DOHH2 (cell line): ENCODE data around the gene KLF4.
A peak's percentile ranks its signal among the peaks of the same experiment; 100 is the strongest.

ENCODE experiments used
- H3F3A ChIP-seq: fragments of 200-600 bp; sonication (generic), shearing (Covaris generic); 2 replicates; pipeline ENCODE4 v1.6.0; 2016; ENCODE audit warnings: antibody characterized with exemption, mild to moderate bottlenecking; ENCODE audit not compliant: control insufficient read depth, insufficient read depth
- H3K27ac ChIP-seq: fragments of 200-600 bp; sonication (generic); 2 replicates; pipeline ENCODE4 v1.5.1; 2014; ENCODE audit warnings: low read depth, mild to moderate bottlenecking, low read length, moderate library complexity
- H3K27me3 ChIP-seq: fragments of 200-600 bp; sonication (generic); 2 replicates; pipeline ENCODE4 v1.6.1; 2014; ENCODE audit warnings: mild to moderate bottlenecking, low read length, mixed read lengths; ENCODE audit not compliant: control insufficient read depth
- H3K36me3 ChIP-seq: fragments of 200-600 bp; sonication (generic); 2 replicates; pipeline ENCODE4 v1.6.1; 2014; ENCODE audit warnings: mild to moderate bottlenecking, low read length, moderate library complexity, mixed read lengths; ENCODE audit not compliant: control insufficient read depth
- H3K4me1 ChIP-seq: fragments of 200-600 bp; sonication (generic); 2 replicates; pipeline ENCODE4 v1.6.1; 2014; ENCODE audit warnings: mild to moderate bottlenecking, low read length, mixed read lengths; ENCODE audit not compliant: control insufficient read depth
- H3K4me2 ChIP-seq: fragments of 200-600 bp; sonication (generic); 2 replicates; pipeline ENCODE4 v1.6.0; 2014; ENCODE audit warnings: mild to moderate bottlenecking, low read length, moderate library complexity
- H3K4me3 ChIP-seq: fragments of 200-600 bp; sonication (generic); 2 replicates; pipeline ENCODE4 v1.5.1; 2014; ENCODE audit warnings: mild to moderate bottlenecking, low read length, mixed read lengths
- H3K79me2 ChIP-seq: fragments of 200-600 bp; sonication (generic); 2 replicates; pipeline ENCODE4 v1.6.1; 2014; ENCODE audit warnings: mild to moderate bottlenecking, low read length, mixed read lengths; ENCODE audit not compliant: control insufficient read depth
- H3K9me2 ChIP-seq: fragments of 200-600 bp; sonication (generic); replicated peaks from 2 replicates; pipeline ENCODE4 v1.6.1; 2014; ENCODE audit warnings: mild to moderate bottlenecking, low read length, mixed read lengths; ENCODE audit not compliant: control insufficient read depth
- H3K9me3 ChIP-seq: fragments of 200-600 bp; sonication (generic); 2 replicates; pipeline ENCODE4 v1.6.1; 2014; ENCODE audit warnings: antibody characterized with exemption, low read length, mixed read lengths; ENCODE audit not compliant: control insufficient read depth, insufficient read depth
- H4K20me1 ChIP-seq: fragments of 200-600 bp; sonication (generic); 2 replicates; pipeline ENCODE4 v1.6.0; 2014; ENCODE audit warnings: low read depth, mild to moderate bottlenecking, antibody characterized with exemption, low read length, moderate library complexity; ENCODE audit not compliant: control insufficient read depth, insufficient read depth
- CTCF ChIP-seq: fragments of 200-600 bp; sonication (generic); IDR thresholded peaks from one replicate; pipeline ENCODE4 v1.5.1; 2014; ENCODE audit warnings: antibody characterized with exemption, mild to moderate bottlenecking, low read depth, low read length; ENCODE audit not compliant: poor library complexity, severe bottlenecking
- EZH2phosphoT487 ChIP-seq: fragments of 200-600 bp; sonication (generic); IDR thresholded peaks from 2 replicates; pipeline ENCODE4 v1.6.1; 2017; ENCODE audit warnings: borderline replicate concordance, mild to moderate bottlenecking, antibody characterized with exemption, low read length, moderate library complexity, mixed read lengths

Gene KLF4

DNA sequence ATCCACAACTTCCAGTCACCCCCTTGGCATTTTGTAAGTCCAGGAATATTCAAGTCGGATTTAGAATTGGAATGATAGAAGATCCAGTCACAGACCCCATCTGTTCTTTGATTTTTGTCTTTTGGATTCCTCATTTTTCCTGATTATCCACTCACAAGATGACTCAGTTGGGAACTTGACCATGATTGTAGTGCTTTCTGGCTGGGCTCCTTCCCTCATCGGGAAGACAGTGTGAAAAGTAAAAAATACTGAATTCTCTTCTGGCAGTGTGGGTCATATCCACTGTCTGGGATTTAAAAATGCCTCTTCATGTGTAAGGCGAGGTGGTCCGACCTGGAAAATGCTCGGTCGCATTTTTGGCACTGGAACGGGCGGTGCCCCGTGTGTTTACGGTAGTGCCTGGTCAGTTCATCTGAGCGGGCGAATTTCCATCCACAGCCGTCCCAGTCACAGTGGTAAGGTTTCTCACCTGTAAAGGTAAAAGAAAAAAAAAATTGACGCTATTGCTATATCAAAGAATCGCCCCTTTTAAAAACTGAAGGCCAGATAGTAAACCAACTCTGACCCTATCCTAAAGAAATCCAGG is 4.0 kb downstream of the KLF4 start:
- Histone ChIP-seq H3K4me2 (no peak overlapping the region), H3K27me3 (0 out of 2 replicates have a peak, but pooled peaks cover 3% of the 10 kb centered on the region), H3K27ac (no peak overlapping the region), H3F3A (no peaks in the 10 kb centered on the region), H3K36me3 (no peaks in the 10 kb centered on the region), H3K79me2 (no peaks in the 10 kb centered on the region), H3K4me1 (no peaks in the 10 kb centered on the region), H3K9me2 (no peaks in the 10 kb centered on the region), H4K20me1 (no peaks in the 10 kb centered on the region), H3K9me3 (peaks cover 6% of the 10 kb centered on the region; the same call in 1 of the 2 replicates), H3K4me3 (no peak overlapping the region)
- TF ChIP-seq EZH2phosphoT487 (no peak), CTCF (no peak)

- TF ChIP-seq CTCF (peak; percentile 28), EZH2phosphoT487 (no peak)
- H3K4me3 ChIP-seq: no peak overlapping the region
- 0 out of 2 replicates have a peak, but pooled peaks cover 3% of the 10 kb centered on the region for H3K27me3 ChIP-seq
- H3K36me3 ChIP-seq: no peaks in the 10 kb centered on the region
- peaks cover 5% of the 10 kb centered on the region; the same call in 1 of the 2 replicates for H3K9me3 ChIP-seq
- H3K9me2 ChIP-seq: no peaks in the 10 kb centered on the region
- H3K27ac ChIP-seq: no peak overlapping the region
- H3K79me2 ChIP-seq: no peaks in the 10 kb centered on the region
- H3K4me2 ChIP-seq: no peak overlapping the region
- no peaks in the 10 kb centered on the region for H3K4me1 ChIP-seq
- H3F3A ChIP-seq: no peaks in the 10 kb centered on the region
- H4K20me1 ChIP-seq: no peaks in the 10 kb centered on the region
Observed at GRCh38 chr9:107484117-107484723, 5.3 kb downstream of the KLF4 start.

GRCh38 chr9:107483666-107484065 is 5.9 kb downstream of the KLF4 start:
- Histone ChIP-seq H4K20me1 (no peaks in the 10 kb centered on the region), H3K9me3 (no peaks in the 10 kb centered on the region; the same call in 1 of the 2 replicates), H3K79me2 (no peaks in the 10 kb centered on the region), H3F3A (no peaks in the 10 kb centered on the region), H3K27ac (no peak overlapping the region), H3K36me3 (no peaks in the 10 kb centered on the region), H3K4me1 (no peaks in the 10 kb centered on the region), H3K9me2 (no peaks in the 10 kb centered on the region), H3K4me3 (no peak overlapping the region), H3K27me3 (0 out of 2 replicates have a peak, but pooled peaks cover 3% of the 10 kb centered on the region), H3K4me2 (no peak overlapping the region)
- TF ChIP-seq EZH2phosphoT487: no peak
- no peak for TF ChIP-seq CTCF
